WERI-Rb-1 (cell line): Measurements from ENCODE around the gene NISCH.

Experiments used
- DNase-seq: peaks from one replicate; pipeline ENCODE4 v3.0.0-alpha.2; 2020
- H3K27ac ChIP-seq: fragments of 250-450 bp; sonication (Bioruptor Pico); 2 replicates; pipeline ENCODE4 v1.5.1; 2020; ENCODE audit warnings: mild to moderate bottlenecking, moderate library complexity
- H3K27me3 ChIP-seq: fragments of 250-450 bp; sonication (Bioruptor Pico); 2 replicates; pipeline ENCODE4 v1.5.1; 2021; ENCODE audit warnings: mild to moderate bottlenecking, low read depth, moderate library complexity; ENCODE audit not compliant: insufficient read depth, severe bottlenecking
- H3K36me3 ChIP-seq: fragments of 250-450 bp; sonication (Bioruptor Pico); 2 replicates; pipeline ENCODE4 v1.5.1; 2020; ENCODE audit warnings: mild to moderate bottlenecking, moderate library complexity
- H3K4me3 ChIP-seq: 2 replicates; pipeline ENCODE4 v1.5.1; 2011; ENCODE audit warnings: low read depth, mild to moderate bottlenecking, control low read depth, low read length
- H3K9me3 ChIP-seq: fragments of 250-450 bp; sonication (Bioruptor Pico); 2 replicates; pipeline ENCODE4 v1.5.1; 2021; ENCODE audit warnings: mild to moderate bottlenecking, moderate library complexity; ENCODE audit not compliant: severe bottlenecking
- TF ChIP-seq, protein P1 (sequence below): IDR thresholded peaks from 2 replicates; pipeline ENCODE4 v1.5.1; 2011; ENCODE audit warnings: low read depth, mild to moderate bottlenecking, control low read depth, inconsistent platforms, low read length

The NISCH gene

DNA sequence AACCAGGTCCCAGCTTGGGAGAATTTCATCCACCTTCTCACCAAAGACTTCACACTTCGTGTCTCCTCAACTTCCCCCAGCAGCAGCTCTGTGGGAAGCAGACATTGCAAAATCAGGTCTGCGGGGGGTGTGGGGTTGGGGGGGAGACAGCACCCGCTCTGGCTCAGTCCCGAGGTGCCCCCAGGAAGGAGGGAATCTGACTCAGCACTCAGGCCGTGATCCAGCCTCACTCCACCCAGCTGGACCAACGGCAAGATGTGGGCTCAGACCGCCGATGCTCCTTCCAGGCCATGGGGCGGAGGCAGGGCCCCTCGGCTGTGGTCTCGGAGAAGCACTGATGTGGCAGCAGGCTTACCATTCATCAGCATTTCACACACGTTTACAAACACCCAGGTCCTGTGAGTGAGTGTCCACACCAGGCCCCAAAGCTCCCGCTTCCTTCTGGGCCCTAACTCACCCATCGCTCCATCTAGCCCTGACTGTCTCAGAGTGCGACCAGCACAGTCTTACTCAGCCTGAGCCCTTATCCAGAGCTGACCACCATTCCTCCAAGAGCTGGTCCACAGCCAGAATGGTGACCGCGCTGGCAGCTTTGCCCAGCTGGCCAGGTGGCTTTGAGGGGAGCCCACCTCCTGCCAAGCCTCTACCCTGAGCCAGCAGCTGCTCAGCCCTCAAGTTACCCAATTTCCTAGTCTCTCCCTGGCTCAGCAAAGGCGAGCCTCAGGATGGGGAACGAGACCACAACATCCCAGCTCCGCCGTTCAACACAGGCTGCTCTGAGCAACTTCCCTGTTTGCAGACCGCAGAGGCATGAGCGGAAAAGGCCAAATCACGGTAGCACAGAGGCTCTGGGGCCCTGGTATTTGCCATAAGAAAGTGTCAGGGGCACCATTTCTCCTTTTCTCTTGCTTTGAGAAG lies 43.0 kb downstream of the NISCH start:
- H3K9me3 ChIP-seq = no peaks in the 10 kb centered on the region
- no peak overlapping the region for H3K4me3 ChIP-seq
- H3K27me3 ChIP-seq = no peaks in the 10 kb centered on the region
- H3K27ac ChIP-seq = no peak overlapping the region
- TF ChIP-seq, protein P1, sequence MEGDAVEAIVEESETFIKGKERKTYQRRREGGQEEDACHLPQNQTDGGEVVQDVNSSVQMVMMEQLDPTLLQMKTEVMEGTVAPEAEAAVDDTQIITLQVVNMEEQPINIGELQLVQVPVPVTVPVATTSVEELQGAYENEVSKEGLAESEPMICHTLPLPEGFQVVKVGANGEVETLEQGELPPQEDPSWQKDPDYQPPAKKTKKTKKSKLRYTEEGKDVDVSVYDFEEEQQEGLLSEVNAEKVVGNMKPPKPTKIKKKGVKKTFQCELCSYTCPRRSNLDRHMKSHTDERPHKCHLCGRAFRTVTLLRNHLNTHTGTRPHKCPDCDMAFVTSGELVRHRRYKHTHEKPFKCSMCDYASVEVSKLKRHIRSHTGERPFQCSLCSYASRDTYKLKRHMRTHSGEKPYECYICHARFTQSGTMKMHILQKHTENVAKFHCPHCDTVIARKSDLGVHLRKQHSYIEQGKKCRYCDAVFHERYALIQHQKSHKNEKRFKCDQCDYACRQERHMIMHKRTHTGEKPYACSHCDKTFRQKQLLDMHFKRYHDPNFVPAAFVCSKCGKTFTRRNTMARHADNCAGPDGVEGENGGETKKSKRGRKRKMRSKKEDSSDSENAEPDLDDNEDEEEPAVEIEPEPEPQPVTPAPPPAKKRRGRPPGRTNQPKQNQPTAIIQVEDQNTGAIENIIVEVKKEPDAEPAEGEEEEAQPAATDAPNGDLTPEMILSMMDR = no peak
- 0 out of 2 replicates have a peak, but pooled peaks cover 4% of the 10 kb centered on the region for H3K36me3 ChIP-seq
- no peak for DNase-seq

DNA sequence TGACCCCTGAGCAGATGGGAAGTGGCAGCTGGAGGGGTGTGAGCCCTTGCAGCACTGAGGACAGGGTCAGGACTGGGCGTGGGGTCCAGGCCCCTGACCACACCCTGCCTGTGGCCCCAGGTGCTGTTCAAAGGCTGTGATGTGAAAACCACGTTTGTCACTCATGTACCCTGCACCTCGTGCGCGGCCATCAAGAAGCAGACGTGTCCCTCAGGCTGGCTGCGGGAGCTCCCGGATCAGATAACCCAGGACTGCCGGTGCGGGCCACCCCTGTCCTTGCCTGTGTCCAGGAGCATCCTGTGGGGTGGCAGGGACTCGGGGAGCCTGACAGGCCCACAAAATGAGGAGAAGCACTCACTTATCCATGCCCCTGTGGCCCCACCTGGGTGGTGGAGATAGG lies 45.6 kb downstream of the NISCH start:
- no peaks in the 10 kb centered on the region for H3K9me3 ChIP-seq
- no peaks in the 10 kb centered on the region for H3K27me3 ChIP-seq
- H3K36me3 ChIP-seq = no peaks in the 10 kb centered on the region
- no peak for DNase-seq
- no peak overlapping the region for H3K4me3 ChIP-seq
- TF ChIP-seq, protein P1 = no peak
- H3K27ac ChIP-seq = no peak overlapping the region

DNA sequence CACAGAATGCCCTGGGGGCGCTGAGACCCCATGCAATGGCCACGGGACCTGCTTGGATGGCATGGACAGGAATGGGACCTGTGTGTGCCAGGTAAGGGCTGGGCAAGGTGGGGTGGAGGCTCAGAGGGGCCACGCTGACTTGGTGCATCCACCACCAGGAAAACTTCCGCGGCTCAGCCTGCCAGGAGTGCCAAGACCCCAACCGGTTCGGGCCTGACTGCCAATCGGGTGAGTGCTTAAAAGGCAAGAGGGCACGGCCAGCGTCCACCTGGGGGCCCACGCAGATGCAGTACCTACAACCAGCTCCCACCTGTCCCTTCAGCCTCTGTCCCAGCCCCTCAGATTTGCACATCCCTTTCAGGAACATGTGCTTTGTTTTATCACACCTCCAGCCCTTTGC lies 46.6 kb downstream of the NISCH start:
- Histone ChIP-seq H3K27me3 (no peaks in the 10 kb centered on the region), H3K36me3 (no peaks in the 10 kb centered on the region), H3K4me3 (no peak overlapping the region), H3K27ac (no peak overlapping the region), H3K9me3 (no peaks in the 10 kb centered on the region)
- no peak for DNase-seq
- TF ChIP-seq, protein P1 = no peak

DNA sequence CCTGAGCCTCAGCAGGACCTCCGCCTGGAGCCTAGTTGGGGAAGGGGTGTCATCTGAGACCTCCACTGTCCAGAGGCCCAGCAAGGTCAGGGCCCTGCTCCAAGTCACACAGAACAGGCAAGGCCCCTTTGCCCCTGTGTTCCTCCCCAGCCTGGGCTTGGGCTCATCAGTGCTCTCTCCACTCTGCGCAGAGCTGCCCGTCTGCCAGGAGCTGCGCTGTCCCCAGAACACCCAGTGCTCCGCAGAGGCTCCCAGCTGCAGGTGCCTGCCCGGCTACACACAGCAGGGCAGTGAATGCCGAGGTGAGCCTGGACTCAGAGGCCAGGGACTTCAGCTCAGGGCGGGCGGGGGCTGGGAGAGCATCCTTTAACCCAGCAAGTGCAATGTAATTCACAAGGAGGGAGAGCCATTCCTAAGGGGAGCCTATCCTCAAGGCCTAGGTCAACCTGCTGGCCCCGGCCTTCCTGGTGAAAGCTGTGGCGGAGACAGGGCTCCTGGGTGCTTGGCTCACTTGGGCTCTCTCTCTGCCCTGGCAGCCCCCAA lies 47.5 kb downstream of the NISCH start:
- TF ChIP-seq, protein P1 = no peak
- no peaks in the 10 kb centered on the region for H3K36me3 ChIP-seq
- no peak overlapping the region for H3K4me3 ChIP-seq
- no peak for DNase-seq
- no peaks in the 10 kb centered on the region for H3K27me3 ChIP-seq
- no peaks in the 10 kb centered on the region for H3K9me3 ChIP-seq
- H3K27ac ChIP-seq = no peak overlapping the region

DNA sequence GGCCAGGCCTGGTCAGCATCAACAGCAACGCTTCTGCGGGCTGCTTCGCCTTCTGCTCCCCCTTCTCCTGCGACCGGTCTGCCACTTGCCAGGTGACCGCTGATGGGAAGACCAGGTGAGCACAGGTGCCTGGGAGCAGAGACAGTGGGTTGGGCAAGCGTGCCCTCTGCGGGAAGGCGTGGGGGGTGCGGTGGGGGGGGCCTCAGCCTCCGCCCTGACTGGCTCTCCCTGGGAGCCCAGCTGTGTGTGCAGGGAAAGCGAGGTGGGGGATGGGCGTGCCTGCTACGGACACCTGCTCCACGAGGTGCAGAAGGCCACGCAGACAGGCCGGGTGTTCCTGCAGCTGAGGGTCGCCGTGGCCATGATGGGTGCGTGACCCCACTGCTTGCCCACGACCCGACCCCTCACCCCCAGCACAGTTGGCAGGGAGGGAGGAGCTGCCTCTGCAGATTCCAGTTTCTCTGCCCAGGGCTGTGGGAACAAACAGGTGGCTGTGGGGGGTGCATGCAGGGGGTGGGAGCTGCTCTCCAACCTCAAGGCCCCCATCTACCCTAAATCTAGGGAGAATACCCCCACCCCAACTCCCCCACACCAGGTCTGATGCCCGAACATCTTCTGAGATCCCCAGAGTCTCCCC lies 48.5 kb downstream of the NISCH start:
- no peak overlapping the region for H3K27ac ChIP-seq
- DNase-seq = no peak
- TF ChIP-seq, protein P1 = no peak
- no peak overlapping the region for H3K4me3 ChIP-seq
- no peaks in the 10 kb centered on the region for H3K36me3 ChIP-seq
- no peaks in the 10 kb centered on the region for H3K9me3 ChIP-seq
- H3K27me3 ChIP-seq = no peaks in the 10 kb centered on the region
